ENCODE measurements around the gene ISG15.

DNA sequence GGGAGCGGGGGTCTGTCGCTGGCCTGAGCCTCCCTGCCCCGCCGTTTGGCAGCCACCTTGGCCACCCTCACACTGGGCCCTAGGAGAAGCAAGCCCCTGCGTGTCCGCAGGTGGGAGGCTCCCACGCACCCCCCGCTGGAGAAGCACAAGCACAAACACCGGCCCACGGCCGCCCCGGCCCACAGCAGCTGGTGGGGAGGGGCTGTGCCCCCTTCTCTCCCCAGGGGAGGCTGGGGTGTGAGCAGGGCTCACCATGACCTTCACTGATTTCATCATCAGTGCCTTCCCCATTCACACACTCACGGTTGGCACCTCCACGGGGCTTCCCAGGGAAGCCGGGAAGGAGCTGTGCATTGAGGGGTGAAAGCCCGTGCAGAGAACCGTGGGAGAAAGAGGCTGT lies 14.5 kb downstream of the ISG15 start:
- TF ChIP-seq ZNF274 (IDR thresholded peaks at IDR 0.05; ENCODE audit: low read depth, low read length) (no peak), YY1 (IDR thresholded peaks at IDR 0.05; ENCODE audit: insufficient read depth, insufficient read length) (no peak), SUZ12 (IDR thresholded peaks at IDR 0.05; ENCODE audit: extremely low read depth, insufficient read depth, insufficient read length) (no peak)
